Keratinocyte (primary cell): ENCODE results near the gene INPP5A. TPM values are rescaled to one million over a fixed set of nuclear protein-coding genes. Genes with fewer than 3 reads are reported as not detected.

Source experiments
- DNase-seq: peaks from one replicate; pipeline ENCODE4 v3.0.0-alpha.2; 2011; ENCODE audit warnings: low read depth, missing footprints, low spot score
- FAIRE-seq: peaks from 2 replicates; lab custom pipeline; 2011; peaks lifted over from hg19 to GRCh38; lab: Jason Lieb, UNC
- H2AFZ ChIP-seq: 2 replicates; pipeline ENCODE4 v1.6.0; 2012; ENCODE audit warnings: low read length, control low read depth, inconsistent platforms; ENCODE audit not compliant: control insufficient read depth
- H3K27ac ChIP-seq: 2 replicates; pipeline ENCODE4 v1.5.1; 2011; ENCODE audit warnings: low read length; ENCODE audit not compliant: control insufficient read depth, insufficient read depth
- H3K27me3 ChIP-seq: 3 replicates; pipeline ENCODE4 v1.6.0; 2011; ENCODE audit warnings: low read length; ENCODE audit not compliant: control insufficient read depth, insufficient read depth; ENCODE audit errors: extremely low read depth
- H3K36me3 ChIP-seq, 2 experiments: 2 replicates in 1 of 2; 3 replicates in 1 of 2; pipeline ENCODE4 v1.5.1; 2011; ENCODE audit warnings: low read length in 2 of 2, mild to moderate bottlenecking in 1 of 2; ENCODE audit not compliant: control insufficient read depth in 2 of 2, insufficient read depth in 2 of 2; ENCODE audit errors: extremely low read depth in 1 of 2
- H3K4me1 ChIP-seq: 3 replicates; pipeline ENCODE4 v1.5.1; 2011; ENCODE audit warnings: low read length; ENCODE audit not compliant: control insufficient read depth, insufficient read depth; ENCODE audit errors: extremely low read depth
- H3K4me2 ChIP-seq: 3 replicates; pipeline ENCODE4 v1.6.0; 2011; ENCODE audit warnings: low read depth, low read length; ENCODE audit not compliant: control insufficient read depth, insufficient read depth; ENCODE audit errors: extremely low read depth
- H3K4me3 ChIP-seq, 3 experiments: fragments of 200-600 bp in 1 of 3; sonication (generic) in 1 of 3; 2 replicates in 2 of 3; 3 replicates in 1 of 3; pipeline ENCODE4 v1.5.1; 2011 to 2016; ENCODE audit warnings: low read length in 3 of 3, mild to moderate bottlenecking in 3 of 3, control low read depth in 2 of 3, inconsistent platforms in 1 of 3, low read depth in 1 of 3, mixed read lengths in 1 of 3, mixed run types in 1 of 3, moderate library complexity in 1 of 3; ENCODE audit not compliant: control insufficient read depth in 2 of 3, insufficient read depth in 2 of 3; ENCODE audit errors: extremely low read depth in 1 of 3
- H3K79me2 ChIP-seq: 2 replicates; pipeline ENCODE4 v1.6.0; 2012; ENCODE audit warnings: low read length; ENCODE audit not compliant: control insufficient read depth, insufficient read depth
- H3K9ac ChIP-seq: 3 replicates; pipeline ENCODE4 v1.6.0; 2011; ENCODE audit warnings: low read length; ENCODE audit not compliant: control insufficient read depth, insufficient read depth; ENCODE audit errors: extremely low read depth
- H3K9me1 ChIP-seq: 3 replicates; pipeline ENCODE4 v1.6.0; 2011; ENCODE audit warnings: low read length; ENCODE audit not compliant: control insufficient read depth, insufficient read depth; ENCODE audit errors: extremely low read depth
- H3K9me3 ChIP-seq: 2 replicates; pipeline ENCODE4 v1.5.1; 2012; ENCODE audit warnings: low read depth, low read length; ENCODE audit not compliant: control insufficient read depth
- H4K20me1 ChIP-seq: 3 replicates; pipeline ENCODE4 v1.6.0; 2011; ENCODE audit warnings: low read length; ENCODE audit not compliant: control insufficient read depth, insufficient read depth; ENCODE audit errors: extremely low read depth
- EZH2 ChIP-seq: IDR thresholded peaks from one replicate; pipeline ENCODE4 v1.6.1; 2012; ENCODE audit warnings: inconsistent platforms, mild to moderate bottlenecking, low read length, moderate library complexity
- dilution Hi-C: fragments of 300-500 bp; cut with MboI; formaldehyde crosslinking; loops from one replicate; pipeline ENCODE4 v1.7.0; 2020; ENCODE audit warnings: low sequenced_read_pairs; ENCODE audit not compliant: extremely low pct_ligation_motif_present
- polyA plus RNA-seq, 5 experiments: library from polyadenylated mRNA; depleted of rRNA in 3 of 5; stranded (reverse) in 3 of 5; stranded (forward) in 1 of 5; unstranded in 1 of 5; fragments of >200 nt; gene quantifications; 1 replicate in 1 of 5; 2 replicates in 3 of 5; 3 replicates in 1 of 5; pipeline versions ENCODE4 v1.2.1 to v1.2.3, GENCODE V29; 2011 to 2012; ENCODE audit warnings: missing spikeins in 2 of 5, low read depth in 1 of 5, low replicate concordance in 1 of 5
- TF ChIP-seq, protein P1 (sequence below), 3 experiments: IDR thresholded peaks in 1 of 3; conservative IDR thresholded peaks in 1 of 3; optimal IDR thresholded peaks in 1 of 3; 2 replicates in 2 of 3; 3 replicates in 1 of 3; pipeline versions ENCODE3 to v1.5.1; 2011; ENCODE audit warnings: low read length in 3 of 3, mild to moderate bottlenecking in 3 of 3, moderate library complexity in 2 of 3, control low read depth in 1 of 3, inconsistent platforms in 1 of 3; ENCODE audit not compliant: insufficient read depth in 2 of 3; ENCODE audit errors: extremely low read depth in 1 of 3

The INPP5A gene
- polyA plus RNA-seq, 1 donor (not counting 4 experiments of a cell fraction or from before 2014, with no cell fraction given), result 11.2 TPM

DNA sequence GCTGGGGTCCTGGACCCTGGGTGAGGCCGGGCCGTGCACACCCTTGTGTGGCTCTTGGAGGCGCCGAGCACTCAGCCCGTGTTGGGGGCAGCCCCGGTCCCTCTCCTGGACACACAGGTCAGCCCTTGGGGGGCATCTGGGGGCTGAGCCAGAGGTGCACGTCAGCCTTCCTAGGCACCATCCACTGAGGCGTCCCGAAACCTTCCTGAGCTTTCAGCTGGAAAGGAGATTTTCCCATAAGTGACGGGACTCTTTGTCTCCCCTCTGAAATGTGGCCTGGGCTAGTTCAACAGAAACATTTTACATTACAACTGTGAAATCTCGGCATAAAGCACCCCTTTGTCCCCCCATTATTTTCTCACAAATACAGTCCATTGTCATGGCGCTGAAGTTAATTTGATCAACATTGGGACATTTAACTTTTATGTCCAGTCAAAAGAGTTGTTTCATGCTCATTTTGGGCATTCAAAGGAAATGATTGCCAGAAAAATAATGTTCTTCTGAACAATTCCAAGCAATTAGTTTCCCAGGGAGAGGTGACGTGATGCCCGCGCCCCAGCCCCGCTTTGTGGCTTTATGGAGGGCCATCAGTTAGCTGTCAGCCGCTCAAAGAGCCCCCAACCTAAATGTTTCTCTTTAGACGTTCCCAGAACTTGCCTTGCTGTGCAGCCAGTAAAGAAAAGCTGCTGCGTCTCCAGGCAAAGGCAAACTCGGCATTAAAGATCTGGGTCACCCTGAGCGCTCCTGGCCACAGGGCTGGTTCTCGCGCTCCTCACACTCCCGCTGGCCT is 177.6 kb downstream of the INPP5A start:
- no peak for FAIRE-seq
- no peak overlapping the region for H3K4me2 ChIP-seq
- no peak for DNase-seq
- H3K4me3 ChIP-seq, result no peak overlapping the region
- H3K27ac ChIP-seq, result no peak overlapping the region
- no peak overlapping the region for H2AFZ ChIP-seq
- dilution Hi-C loops, result no loop called here
- no peak overlapping the region for H3K9ac ChIP-seq
- no peaks in the 10 kb centered on the region for H4K20me1 ChIP-seq
- no peaks in the 10 kb centered on the region for H3K79me2 ChIP-seq
- no peaks in the 10 kb centered on the region for H3K9me1 ChIP-seq
- peaks cover 0 to 1% of the 10 kb centered on the region in 2 experiments for H3K36me3 ChIP-seq
- no peaks in the 10 kb centered on the region for H3K27me3 ChIP-seq
- TF ChIP-seq, protein P1, sequence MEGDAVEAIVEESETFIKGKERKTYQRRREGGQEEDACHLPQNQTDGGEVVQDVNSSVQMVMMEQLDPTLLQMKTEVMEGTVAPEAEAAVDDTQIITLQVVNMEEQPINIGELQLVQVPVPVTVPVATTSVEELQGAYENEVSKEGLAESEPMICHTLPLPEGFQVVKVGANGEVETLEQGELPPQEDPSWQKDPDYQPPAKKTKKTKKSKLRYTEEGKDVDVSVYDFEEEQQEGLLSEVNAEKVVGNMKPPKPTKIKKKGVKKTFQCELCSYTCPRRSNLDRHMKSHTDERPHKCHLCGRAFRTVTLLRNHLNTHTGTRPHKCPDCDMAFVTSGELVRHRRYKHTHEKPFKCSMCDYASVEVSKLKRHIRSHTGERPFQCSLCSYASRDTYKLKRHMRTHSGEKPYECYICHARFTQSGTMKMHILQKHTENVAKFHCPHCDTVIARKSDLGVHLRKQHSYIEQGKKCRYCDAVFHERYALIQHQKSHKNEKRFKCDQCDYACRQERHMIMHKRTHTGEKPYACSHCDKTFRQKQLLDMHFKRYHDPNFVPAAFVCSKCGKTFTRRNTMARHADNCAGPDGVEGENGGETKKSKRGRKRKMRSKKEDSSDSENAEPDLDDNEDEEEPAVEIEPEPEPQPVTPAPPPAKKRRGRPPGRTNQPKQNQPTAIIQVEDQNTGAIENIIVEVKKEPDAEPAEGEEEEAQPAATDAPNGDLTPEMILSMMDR (optimal IDR thresholded peaks at IDR 0.05 in 1 of 3, IDR thresholded peaks at IDR 0.05 in 1 of 3, conservative IDR thresholded peaks at IDR 0.05 in 1 of 3; ENCODE audit: extremely low read depth in 1 of 3, insufficient read depth in 2 of 3, low read length in 3 of 3), result no peak
- TF ChIP-seq EZH2, result no peak
- H3K9me3 ChIP-seq, result no peaks in the 10 kb centered on the region
- H3K4me1 ChIP-seq, result no peaks in the 10 kb centered on the region

- DNase-seq, result no peak
- Histone ChIP-seq H3K4me1 (no peaks in the 10 kb centered on the region), H3K4me3 (no peak overlapping the region), H4K20me1 (no peaks in the 10 kb centered on the region), H3K9ac (no peak overlapping the region), H3K9me3 (no peaks in the 10 kb centered on the region), H3K27ac (no peak overlapping the region), H2AFZ (no peak overlapping the region), H3K79me2 (no peaks in the 10 kb centered on the region), H3K9me1 (no peaks in the 10 kb centered on the region), H3K36me3 (peaks cover 0 to 1% of the 10 kb centered on the region in 2 experiments), H3K4me2 (no peak overlapping the region), H3K27me3 (no peaks in the 10 kb centered on the region)
- no peak for FAIRE-seq
- dilution Hi-C loops, result no loop called here
- TF ChIP-seq, protein P1 (optimal IDR thresholded peaks at IDR 0.05 in 1 of 3, IDR thresholded peaks at IDR 0.05 in 1 of 3, conservative IDR thresholded peaks at IDR 0.05 in 1 of 3; ENCODE audit: extremely low read depth in 1 of 3, insufficient read depth in 2 of 3, low read length in 3 of 3), result no peak
- no peak for TF ChIP-seq EZH2
These were observed 178.4 kb downstream of the INPP5A start for GRCh38 chr10:132715776-132716680.
